Muscle layer of colon (tissue), 2 donors: ENCODE data around the gene TMEM176A.

Experiments used
- H3K27ac ChIP-seq: one replicate; pipeline ENCODE4 v1.7.0; 2013; ENCODE audit warnings: low read depth, mild to moderate bottlenecking, low read length, moderate library complexity
- H3K27me3 ChIP-seq, 2 donors: one replicate each; pipeline ENCODE4 v1.7.0; 2013; ENCODE audit warnings: low read length in 2 of 2, mild to moderate bottlenecking in 2 of 2; ENCODE audit not compliant: insufficient read depth in 2 of 2, control insufficient read depth in 1 of 2
- H3K36me3 ChIP-seq: one replicate; pipeline ENCODE4 v1.7.0; 2013; ENCODE audit warnings: mild to moderate bottlenecking, low read length; ENCODE audit not compliant: insufficient read depth
- H3K4me1 ChIP-seq: one replicate; pipeline ENCODE4 v1.7.0; 2013; ENCODE audit warnings: mild to moderate bottlenecking, low read length; ENCODE audit not compliant: insufficient read depth
- H3K4me3 ChIP-seq, 2 donors: one replicate each; pipeline ENCODE4 v1.7.0; 2013; ENCODE audit warnings: low read length in 2 of 2, low read depth in 1 of 2, mild to moderate bottlenecking in 1 of 2, moderate library complexity in 1 of 2
- H3K9ac ChIP-seq: one replicate; pipeline ENCODE4 v1.7.0; 2013; ENCODE audit warnings: low read length
- H3K9me3 ChIP-seq: one replicate; pipeline ENCODE4 v1.7.0; 2013; ENCODE audit warnings: mild to moderate bottlenecking, low read length
- donor health status: abdominal sarcoma.
- donor health status: Adenocarcinoma of cecum.

TMEM176A gene

DNA sequence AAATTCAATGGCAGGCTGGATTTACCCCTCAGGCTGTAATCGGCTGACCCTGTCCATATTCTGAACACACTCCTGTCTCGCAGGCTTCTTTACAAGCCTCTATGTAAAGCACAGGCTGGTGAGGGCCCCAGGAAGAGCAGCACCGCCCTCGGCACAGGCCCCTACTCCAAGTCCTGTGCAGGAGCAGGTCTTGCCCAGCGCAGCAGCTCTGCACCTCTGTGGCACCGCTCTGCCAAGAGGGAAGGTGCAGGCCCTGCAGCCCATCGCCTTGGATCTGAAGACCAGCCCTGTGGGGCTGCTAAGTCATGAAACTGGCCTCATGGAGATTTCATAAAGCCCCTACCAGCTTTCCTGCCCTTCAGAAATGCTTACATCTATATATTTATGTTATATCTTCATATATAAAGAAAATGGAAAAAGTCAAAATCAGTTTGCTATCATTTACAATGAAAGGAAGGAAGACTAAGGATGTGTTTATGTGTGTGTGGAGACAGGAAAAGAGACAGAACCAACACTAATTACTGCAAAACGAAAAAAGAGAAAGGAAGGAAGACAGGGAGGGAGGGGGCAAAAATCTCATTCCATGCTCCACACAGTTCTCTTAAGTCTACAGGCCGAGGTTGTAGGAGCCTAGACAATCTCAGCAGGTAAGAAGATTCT lies 10.0 kb upstream of the TMEM176A start:
- H3K27ac ChIP-seq = no peak overlapping the region
- peaks cover 13% of the 10 kb centered on the region for H3K36me3 ChIP-seq
- no peaks in the 10 kb centered on the region for H3K27me3 ChIP-seq
- no peak overlapping the region for H3K9ac ChIP-seq
- H3K4me3 ChIP-seq = no peak overlapping the region
- no peaks in the 10 kb centered on the region for H3K9me3 ChIP-seq
- H3K4me1 ChIP-seq = peaks cover 22% of the 10 kb centered on the region

GRCh38 chr7:150791304-150791703 lies 9.3 kb upstream of the TMEM176A start:
- no peak overlapping the region for H3K9ac ChIP-seq
- no peaks in the 10 kb centered on the region for H3K9me3 ChIP-seq
- no peaks in the 10 kb centered on the region for H3K27me3 ChIP-seq
- no peak overlapping the region for H3K27ac ChIP-seq
- peaks cover 22% of the 10 kb centered on the region for H3K4me1 ChIP-seq
- no peak overlapping the region for H3K4me3 ChIP-seq
- H3K36me3 ChIP-seq = peaks cover 18% of the 10 kb centered on the region

- H3K27ac ChIP-seq = no peak overlapping the region
- no peaks in the 10 kb centered on the region for H3K9me3 ChIP-seq
- no peak overlapping the region for H3K4me3 ChIP-seq
- no peak overlapping the region for H3K9ac ChIP-seq
- H3K27me3 ChIP-seq = no peaks in the 10 kb centered on the region
- H3K4me1 ChIP-seq = peaks cover 22% of the 10 kb centered on the region
- peaks cover 19% of the 10 kb centered on the region for H3K36me3 ChIP-seq
These were observed 8.7 kb upstream of the TMEM176A start for GRCh38 chr7:150791746-150792452.

GRCh38 chr7:150793569-150794238 lies 6.9 kb upstream of the TMEM176A start:
- H3K27me3 ChIP-seq = no peaks in the 10 kb centered on the region
- H3K4me3 ChIP-seq = no peak overlapping the region
- no peak overlapping the region for H3K9ac ChIP-seq
- H3K9me3 ChIP-seq = no peaks in the 10 kb centered on the region
- H3K4me1 ChIP-seq = peaks cover 5% of the 10 kb centered on the region
- H3K36me3 ChIP-seq = peaks cover 19% of the 10 kb centered on the region
- no peak overlapping the region for H3K27ac ChIP-seq

- no peaks in the 10 kb centered on the region for H3K9me3 ChIP-seq
- no peak overlapping the region for H3K9ac ChIP-seq
- H3K4me3 ChIP-seq = no peak overlapping the region
- H3K27me3 ChIP-seq = peaks cover 4 to 34% of the 10 kb centered on the region in 2 donors
- no peaks in the 10 kb centered on the region for H3K4me1 ChIP-seq
- no peak overlapping the region for H3K27ac ChIP-seq
- H3K36me3 ChIP-seq = peaks cover 19% of the 10 kb centered on the region
These were observed 2.9 kb upstream of the TMEM176A start for GRCh38 chr7:150797661-150798060.

DNA sequence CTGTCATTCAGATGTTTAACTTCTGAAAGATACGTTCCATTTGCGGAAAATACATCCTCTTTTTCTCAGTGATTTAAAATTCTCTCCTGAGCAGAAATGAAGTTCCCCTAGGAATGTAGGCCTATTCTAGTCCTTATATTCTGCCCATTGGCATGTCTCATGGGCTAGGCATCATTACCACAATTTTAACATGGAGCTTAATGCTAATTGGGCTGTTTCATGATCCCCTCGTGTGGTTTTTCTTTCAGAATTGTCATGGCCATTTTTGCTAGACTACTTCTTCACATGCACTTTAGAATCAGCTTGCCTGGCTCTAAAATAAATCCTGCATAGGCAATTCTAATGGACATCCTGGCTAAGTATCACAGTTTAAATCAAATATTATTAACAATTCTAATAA lies 1.4 kb upstream of the TMEM176A start:
- Histone ChIP-seq H3K27me3 (peaks cover 4 to 34% of the 10 kb centered on the region in 2 donors), H3K9me3 (no peaks in the 10 kb centered on the region), H3K27ac (no peak overlapping the region), H3K9ac (no peak overlapping the region), H3K4me1 (no peaks in the 10 kb centered on the region), H3K36me3 (peaks cover 15% of the 10 kb centered on the region), H3K4me3 (peak overlapping the region in 1 of 2 donors; percentile 8)

DNA sequence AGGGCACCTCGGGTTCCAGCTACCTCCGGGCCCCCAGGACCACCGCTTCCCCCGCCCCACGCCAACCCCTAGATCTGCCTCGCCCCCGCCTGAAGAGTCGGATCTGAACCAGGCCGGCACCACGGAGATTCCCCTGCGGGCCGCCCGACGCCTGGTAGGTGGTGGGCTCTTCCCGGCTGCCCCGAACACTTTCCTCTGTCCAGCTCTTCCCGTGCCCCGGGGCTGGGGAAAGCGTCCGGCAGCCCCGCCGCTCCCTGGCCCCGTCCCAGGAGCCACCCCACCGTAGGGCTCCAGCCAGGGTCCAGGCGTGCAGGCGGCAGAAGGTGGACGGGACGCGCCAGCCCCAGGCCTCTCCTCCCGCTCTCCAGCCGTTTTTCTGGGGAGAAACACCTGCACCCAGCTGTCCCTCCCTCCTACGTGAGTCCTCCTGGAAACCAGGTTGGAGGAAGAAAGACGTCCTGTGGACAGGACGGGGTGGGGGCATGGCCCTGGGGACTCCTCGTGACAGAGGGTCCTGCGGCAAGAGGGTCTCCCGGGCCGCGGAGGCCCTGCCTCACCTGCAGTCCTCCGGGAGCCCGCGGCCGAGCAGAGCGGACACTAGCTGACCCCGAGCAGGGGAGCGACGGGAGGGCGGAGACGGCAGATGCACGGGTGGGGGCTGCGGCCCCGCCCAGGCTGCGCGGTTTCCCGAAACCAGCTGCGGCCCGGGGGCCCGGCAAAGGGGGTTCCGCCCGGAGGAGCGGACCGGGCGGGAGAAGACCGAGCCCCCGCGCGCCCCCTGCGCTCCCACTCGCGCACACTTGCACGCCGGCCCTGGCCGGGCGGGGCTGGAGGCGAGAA lies 608 bp upstream of the TMEM176A start, which contains the start of gene TMEM176B:
TMEM176B (minus strand) TSS at position 624 of the 840 bp plus-strand sequence. CDS start 3,795 bp downstream, outside the sequence.
- peak within 1 kb of the TSS; percentile 14 for H3K27ac ChIP-seq
- peaks cover 4 to 34% of the 10 kb centered on the region in 2 donors for H3K27me3 ChIP-seq
- H3K4me3 ChIP-seq = peak within 1 kb of the TSS; percentile 32 to 54
- no peaks in the 10 kb centered on the region for H3K4me1 ChIP-seq
- H3K9ac ChIP-seq = no peak within 1 kb of the TSS
- peaks cover 12% of the 10 kb centered on the region for H3K36me3 ChIP-seq
- H3K9me3 ChIP-seq = no peaks in the 10 kb centered on the region

DNA sequence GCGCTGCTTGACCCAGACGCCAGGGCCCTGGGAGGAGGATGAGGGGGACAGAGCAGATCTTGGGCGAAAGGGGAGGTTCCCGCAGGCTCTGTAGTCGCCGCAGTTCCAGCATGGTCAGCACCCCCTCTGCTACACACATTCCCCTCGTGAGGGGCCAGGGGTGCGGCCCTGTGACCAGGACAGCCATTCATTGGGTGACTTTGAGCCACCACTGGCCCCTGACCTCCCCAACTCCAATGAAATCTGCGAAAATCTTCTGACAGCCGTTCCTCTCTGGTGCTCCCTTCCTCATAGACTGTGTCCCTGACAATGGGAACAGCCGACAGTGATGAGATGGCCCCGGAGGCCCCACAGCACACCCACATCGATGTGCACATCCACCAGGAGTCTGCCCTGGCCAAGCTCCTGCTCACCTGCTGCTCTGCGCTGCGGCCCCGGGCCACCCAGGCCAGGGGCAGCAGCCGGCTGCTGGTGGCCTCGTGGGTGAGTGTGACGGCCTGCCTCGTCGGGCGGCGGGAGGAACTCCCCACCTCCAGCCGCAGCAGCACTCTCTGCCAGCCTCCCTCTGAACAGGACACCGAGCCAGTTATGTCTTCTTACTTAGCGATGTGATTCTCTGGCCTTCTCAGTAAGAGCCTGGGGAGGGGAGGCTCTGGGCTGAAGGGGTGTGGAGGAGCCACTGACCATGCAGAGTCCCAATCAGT lies 825 bp downstream of the TMEM176A start:
- Histone ChIP-seq H3K27ac (peak overlapping the region; percentile 14), H3K4me1 (no peaks in the 10 kb centered on the region), H3K36me3 (peaks cover under 1% of the 10 kb centered on the region), H3K9me3 (peaks cover 10% of the 10 kb centered on the region), H3K27me3 (peaks cover 4 to 34% of the 10 kb centered on the region in 2 donors), H3K4me3 (peak overlapping the region in 1 of 2 donors; percentile 32), H3K9ac (no peak overlapping the region)

DNA sequence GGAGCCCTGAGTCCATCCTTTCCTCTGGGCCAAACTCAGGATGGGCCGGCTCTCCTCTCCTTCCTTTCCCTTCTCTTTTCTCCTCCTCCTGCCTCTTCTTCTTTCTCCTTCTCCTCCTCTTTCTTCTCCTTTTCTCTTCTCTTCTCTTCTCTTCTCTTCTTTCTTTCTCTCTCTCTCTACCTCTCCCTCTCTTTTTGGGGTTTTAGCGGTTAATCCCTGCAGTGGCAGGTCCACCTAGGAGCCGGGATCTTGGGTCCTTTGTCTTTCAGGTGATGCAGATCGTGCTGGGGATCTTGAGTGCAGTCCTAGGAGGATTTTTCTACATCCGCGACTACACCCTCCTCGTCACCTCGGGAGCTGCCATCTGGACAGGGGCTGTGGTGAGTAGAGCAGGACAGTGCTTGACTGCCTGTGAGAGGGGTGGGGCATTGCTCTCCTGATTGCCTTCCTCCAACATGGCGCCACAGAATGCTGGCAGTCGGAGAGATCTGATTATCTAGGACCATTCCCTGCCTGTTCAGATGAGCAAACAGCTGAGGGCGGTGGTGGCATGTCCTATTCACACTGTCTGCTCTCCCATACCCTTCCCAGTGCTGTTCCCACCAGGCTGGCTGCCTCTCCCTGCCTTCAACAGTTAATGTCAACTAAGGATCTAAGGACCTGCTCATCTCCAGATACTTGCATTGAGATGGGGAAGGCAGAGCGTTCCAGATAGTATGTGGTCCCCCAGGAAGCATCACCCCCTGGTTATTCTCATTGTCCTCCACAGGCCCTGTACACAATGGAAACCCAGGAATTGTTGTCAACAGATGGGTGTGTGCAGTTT lies 1.6 kb downstream of the TMEM176A start:
- H3K36me3 ChIP-seq = no peaks in the 10 kb centered on the region
- peaks cover 4 to 34% of the 10 kb centered on the region in 2 donors for H3K27me3 ChIP-seq
- H3K9me3 ChIP-seq = peaks cover 11% of the 10 kb centered on the region
- H3K9ac ChIP-seq = no peak overlapping the region
- no peak overlapping the region for H3K4me3 ChIP-seq
- no peak overlapping the region for H3K27ac ChIP-seq
- no peaks in the 10 kb centered on the region for H3K4me1 ChIP-seq
